Measurements from ENCODE around the gene LHX3.

DNA sequence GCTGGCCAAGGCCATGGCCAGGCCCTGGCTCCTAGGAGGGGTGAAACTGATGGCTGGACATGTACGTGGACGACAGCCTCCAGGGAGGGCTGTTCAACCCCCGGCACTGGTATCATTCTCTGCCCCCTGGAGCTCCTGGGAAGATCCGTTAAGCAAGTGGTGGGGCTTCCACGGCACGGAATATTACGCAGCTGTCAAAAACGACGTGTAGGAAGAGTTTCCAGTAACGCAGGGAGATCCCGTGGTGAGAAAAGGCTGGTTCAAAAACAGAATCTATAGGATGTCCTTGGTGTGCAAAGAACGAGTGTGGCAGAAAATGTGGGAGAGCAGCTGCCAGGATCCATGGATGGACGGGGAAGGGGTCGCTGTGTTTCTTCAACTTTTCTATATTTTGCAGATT lies 50.0 kb downstream of the LHX3 start:
- no peak for TF ChIP-seq POLR2AphosphoS5 (IDR thresholded peaks at IDR 0.05)
- TF ChIP-seq, protein P1, sequence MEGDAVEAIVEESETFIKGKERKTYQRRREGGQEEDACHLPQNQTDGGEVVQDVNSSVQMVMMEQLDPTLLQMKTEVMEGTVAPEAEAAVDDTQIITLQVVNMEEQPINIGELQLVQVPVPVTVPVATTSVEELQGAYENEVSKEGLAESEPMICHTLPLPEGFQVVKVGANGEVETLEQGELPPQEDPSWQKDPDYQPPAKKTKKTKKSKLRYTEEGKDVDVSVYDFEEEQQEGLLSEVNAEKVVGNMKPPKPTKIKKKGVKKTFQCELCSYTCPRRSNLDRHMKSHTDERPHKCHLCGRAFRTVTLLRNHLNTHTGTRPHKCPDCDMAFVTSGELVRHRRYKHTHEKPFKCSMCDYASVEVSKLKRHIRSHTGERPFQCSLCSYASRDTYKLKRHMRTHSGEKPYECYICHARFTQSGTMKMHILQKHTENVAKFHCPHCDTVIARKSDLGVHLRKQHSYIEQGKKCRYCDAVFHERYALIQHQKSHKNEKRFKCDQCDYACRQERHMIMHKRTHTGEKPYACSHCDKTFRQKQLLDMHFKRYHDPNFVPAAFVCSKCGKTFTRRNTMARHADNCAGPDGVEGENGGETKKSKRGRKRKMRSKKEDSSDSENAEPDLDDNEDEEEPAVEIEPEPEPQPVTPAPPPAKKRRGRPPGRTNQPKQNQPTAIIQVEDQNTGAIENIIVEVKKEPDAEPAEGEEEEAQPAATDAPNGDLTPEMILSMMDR (IDR thresholded peaks at IDR 0.05 in 8 of 11, conservative IDR thresholded peaks at IDR 0.05 in 3 of 11): no peak
